Thoracic aorta (tissue), 2 donors: Measurements from ENCODE around the gene KRT72. TPM values are rescaled to one million over a fixed set of nuclear protein-coding genes. Genes with fewer than 3 reads are reported as not detected.

Experiments
- ATAC-seq: fragments of 150-250 bp; one replicate; pipeline ENCODE4 v1.8.0; 2017; ENCODE audit warnings: low read depth; ENCODE audit not compliant: insufficient number of reproducible peaks, low FRiP score
- DNase-seq: peaks from one replicate; pipeline ENCODE4 v3.0.0-alpha.2; 2020; ENCODE audit warnings: low spot score
- H3K27ac ChIP-seq, 2 donors: fragments of 200-600 bp; sonication (generic); 1 replicate in 1 of 2; 2 replicates in 1 of 2; pipeline ENCODE4 v1.5.1; 2016; ENCODE audit warnings: mild to moderate bottlenecking in 2 of 2, moderate library complexity in 2 of 2
- H3K27me3 ChIP-seq: fragments of 200-600 bp; sonication (generic); replicated peaks from 2 replicates; pipeline ENCODE4 v1.6.0; 2016; ENCODE audit warnings: mild to moderate bottlenecking; ENCODE audit not compliant: insufficient read depth
- H3K36me3 ChIP-seq: fragments of 200-600 bp; sonication (generic); one replicate; pipeline ENCODE4 v1.5.1; 2016
- H3K4me1 ChIP-seq, 2 donors: fragments of 200-600 bp; sonication (generic); 1 replicate in 1 of 2; 2 replicates in 1 of 2; pipeline versions ENCODE4 v1.5.1 to v1.6.0; 2016; ENCODE audit warnings: low read depth in 2 of 2, mild to moderate bottlenecking in 1 of 2; ENCODE audit not compliant: control insufficient read depth in 1 of 2
- H3K4me3 ChIP-seq: fragments of 200-600 bp; sonication (generic); 2 replicates; pipeline ENCODE4 v1.5.1; 2016; ENCODE audit warnings: mild to moderate bottlenecking
- H3K9me3 ChIP-seq: fragments of 200-600 bp; sonication (generic); 2 replicates; pipeline ENCODE4 v1.5.1; 2016
- CTCF ChIP-seq: fragments of 200-600 bp; sonication (generic); IDR thresholded peaks from one replicate; pipeline ENCODE4 v1.5.1; 2019; ENCODE audit warnings: antibody characterized with exemption
- total RNA-seq, 2 donors: library from RNA; depleted of rRNA; stranded (reverse); fragments of >200 nt; gene quantifications; one replicate each; pipeline versions ENCODE4 v1.1.0 to v1.2.3, GENCODE V29; 2016

KRT72 gene
- total RNA-seq, 2 donors from 2014 or later, result not detected

GRCh38 chr12:52630008-52630500 lies 28.8 kb upstream of the KRT72 start:
- TF ChIP-seq CTCF, result no peak
- Histone ChIP-seq H3K36me3 (no peaks in the 10 kb centered on the region), H3K27ac (no peak overlapping the region), H3K9me3 (no peaks in the 10 kb centered on the region), H3K27me3 (no peaks in the 10 kb centered on the region), H3K4me1 (no peaks in the 10 kb centered on the region), H3K4me3 (no peak overlapping the region)
- DNase-seq, result no peak
- ATAC-seq, result no peak

DNA sequence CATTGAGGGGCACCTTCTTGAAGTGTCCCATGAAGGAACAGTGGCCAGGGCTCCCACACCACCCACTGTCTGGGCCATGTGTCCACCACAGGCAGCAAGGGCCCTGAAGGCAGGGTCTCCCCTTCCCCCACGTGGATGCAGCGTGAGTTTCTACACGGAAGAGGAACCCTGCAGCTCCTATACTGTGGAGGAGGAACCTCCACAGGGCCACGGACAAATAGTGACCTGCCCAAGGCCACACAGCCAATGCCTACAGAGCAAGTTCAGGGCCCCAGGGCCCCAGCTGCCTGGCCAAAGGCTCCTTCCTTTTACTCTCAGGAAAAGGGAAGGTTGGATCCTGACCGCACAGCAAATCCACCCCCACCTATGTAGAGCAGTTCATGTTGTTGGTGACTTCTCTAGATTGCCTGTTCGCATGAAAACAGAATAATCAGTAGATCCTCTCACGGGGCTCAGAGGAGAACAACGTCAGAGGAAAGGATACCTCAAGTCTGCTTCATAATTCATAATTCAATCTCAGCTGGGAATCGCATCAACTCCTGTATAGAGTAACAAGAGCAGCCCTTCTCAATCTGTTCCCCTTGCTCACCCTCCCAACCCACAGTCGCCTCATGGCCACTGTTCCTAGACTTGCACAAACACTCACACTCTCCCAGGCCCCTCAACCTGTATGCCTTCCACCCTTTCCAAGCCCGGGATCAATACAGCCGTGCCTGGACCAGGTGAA lies 28.2 kb upstream of the KRT72 start:
- no peak for DNase-seq
- H3K27me3 ChIP-seq, result no peaks in the 10 kb centered on the region
- H3K9me3 ChIP-seq, result no peaks in the 10 kb centered on the region
- no peaks in the 10 kb centered on the region for H3K4me1 ChIP-seq
- H3K27ac ChIP-seq, result no peak overlapping the region
- no peak for TF ChIP-seq CTCF
- no peak overlapping the region for H3K4me3 ChIP-seq
- no peaks in the 10 kb centered on the region for H3K36me3 ChIP-seq
- ATAC-seq, result no peak

DNA sequence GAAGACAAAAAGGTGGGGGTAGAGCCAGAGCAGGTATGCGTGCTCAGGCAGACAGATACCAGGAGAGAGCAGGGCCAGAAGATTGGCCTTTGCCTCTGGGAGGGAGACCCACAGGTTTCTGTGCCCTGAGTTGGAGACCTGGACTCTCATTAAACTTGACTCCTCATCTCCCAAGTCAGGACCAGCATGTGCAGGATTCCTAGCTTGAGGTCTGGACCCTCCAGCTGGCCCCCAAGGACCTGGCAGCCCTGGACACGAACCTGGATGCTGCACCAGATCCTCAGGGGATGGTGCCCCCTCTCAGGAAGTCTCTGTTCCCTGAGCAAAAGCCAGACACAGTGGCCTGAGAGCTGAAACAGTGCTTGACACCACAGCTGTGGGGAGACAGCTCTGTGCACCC lies 27.6 kb upstream of the KRT72 start:
- ATAC-seq, result no peak
- H3K27me3 ChIP-seq, result no peaks in the 10 kb centered on the region
- no peak overlapping the region for H3K27ac ChIP-seq
- DNase-seq, result no peak
- H3K4me3 ChIP-seq, result no peak overlapping the region
- H3K4me1 ChIP-seq, result no peaks in the 10 kb centered on the region
- TF ChIP-seq CTCF, result no peak
- H3K9me3 ChIP-seq, result no peaks in the 10 kb centered on the region
- no peaks in the 10 kb centered on the region for H3K36me3 ChIP-seq

- Histone ChIP-seq H3K36me3 (no peaks in the 10 kb centered on the region), H3K4me3 (no peak overlapping the region), H3K27me3 (no peaks in the 10 kb centered on the region), H3K9me3 (no peaks in the 10 kb centered on the region), H3K27ac (no peak overlapping the region), H3K4me1 (no peaks in the 10 kb centered on the region)
- no peak for TF ChIP-seq CTCF
- DNase-seq (no peak), ATAC-seq (no peak)
Observed at GRCh38 chr12:52628111-52628507, 26.8 kb upstream of the KRT72 start.

DNA sequence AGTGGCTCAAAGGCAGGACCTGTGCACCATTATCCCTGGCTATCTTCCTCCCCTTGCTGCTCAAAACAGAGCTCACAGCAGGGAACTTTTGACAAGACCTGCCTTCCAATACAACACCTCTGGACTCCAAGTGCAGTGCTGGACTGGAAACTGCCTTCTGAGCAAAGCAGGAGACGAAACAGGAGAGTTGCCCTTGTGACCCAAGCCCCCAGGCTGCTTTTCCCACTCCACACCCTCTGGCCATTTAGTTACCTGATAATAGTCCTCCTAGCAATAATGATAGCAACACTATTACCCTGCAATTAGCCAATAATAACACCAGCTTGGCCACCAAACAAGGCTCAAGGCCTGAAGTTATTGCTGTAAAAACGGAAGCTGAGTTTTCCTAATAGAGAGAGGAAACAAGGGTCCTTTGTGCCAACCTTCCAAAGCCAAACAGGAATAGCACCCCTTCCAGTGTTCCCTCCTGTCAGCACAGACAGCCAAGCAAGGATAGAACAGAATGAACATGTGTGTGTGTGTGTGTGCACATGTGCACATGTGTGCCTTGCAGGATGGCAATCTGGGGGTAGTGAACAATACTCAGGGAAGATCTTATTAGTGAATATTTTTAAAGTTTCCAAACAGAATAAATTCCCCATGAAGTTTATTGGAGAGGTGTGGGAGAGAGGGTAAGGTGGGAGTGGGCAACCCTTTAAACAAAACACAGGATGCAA lies 26.3 kb upstream of the KRT72 start:
- Histone ChIP-seq H3K36me3 (no peaks in the 10 kb centered on the region), H3K27ac (no peak overlapping the region), H3K27me3 (no peaks in the 10 kb centered on the region), H3K4me3 (no peak overlapping the region), H3K4me1 (no peaks in the 10 kb centered on the region), H3K9me3 (no peaks in the 10 kb centered on the region)
- TF ChIP-seq CTCF, result no peak
- DNase-seq, result no peak
- ATAC-seq, result no peak
